OCI-LY7 (cell line): ENCODE measurements around the gene ARSD.

ENCODE experiments used
- EZH2phosphoT487 ChIP-seq: fragments of 200-600 bp; sonication (generic); IDR thresholded peaks from 2 replicates; pipeline ENCODE4 v1.6.1; 2018; ENCODE audit warnings: low read depth, borderline replicate concordance, mild to moderate bottlenecking, mixed run types, antibody characterized with exemption, low read length, moderate library complexity, mixed read lengths
- TF ChIP-seq, protein P1 (sequence below): fragments of 200-600 bp; sonication (generic); conservative IDR thresholded peaks from 2 replicates; pipeline ENCODE4 v1.5.1; 2014; ENCODE audit warnings: mild to moderate bottlenecking, antibody characterized with exemption, low read length, moderate library complexity, mixed read lengths

DNA sequence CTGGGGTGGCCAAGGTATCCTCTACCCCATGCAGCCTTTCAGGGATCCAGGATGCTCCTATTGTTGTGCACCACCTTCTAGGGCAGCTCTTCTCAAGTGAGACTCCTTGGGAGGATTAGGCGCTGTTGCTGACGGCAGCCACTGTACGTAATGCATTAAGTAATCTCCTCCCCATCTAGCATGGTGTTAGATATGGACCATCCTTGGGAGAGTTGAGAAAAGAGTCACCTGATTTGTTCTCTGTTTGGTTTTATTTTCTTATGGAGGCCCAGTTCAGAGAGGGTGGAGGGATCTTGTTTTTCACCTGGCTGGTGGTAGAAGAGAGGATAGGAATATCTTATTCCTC is 54.0 kb downstream of the ARSD start:
- TF ChIP-seq, protein P1, sequence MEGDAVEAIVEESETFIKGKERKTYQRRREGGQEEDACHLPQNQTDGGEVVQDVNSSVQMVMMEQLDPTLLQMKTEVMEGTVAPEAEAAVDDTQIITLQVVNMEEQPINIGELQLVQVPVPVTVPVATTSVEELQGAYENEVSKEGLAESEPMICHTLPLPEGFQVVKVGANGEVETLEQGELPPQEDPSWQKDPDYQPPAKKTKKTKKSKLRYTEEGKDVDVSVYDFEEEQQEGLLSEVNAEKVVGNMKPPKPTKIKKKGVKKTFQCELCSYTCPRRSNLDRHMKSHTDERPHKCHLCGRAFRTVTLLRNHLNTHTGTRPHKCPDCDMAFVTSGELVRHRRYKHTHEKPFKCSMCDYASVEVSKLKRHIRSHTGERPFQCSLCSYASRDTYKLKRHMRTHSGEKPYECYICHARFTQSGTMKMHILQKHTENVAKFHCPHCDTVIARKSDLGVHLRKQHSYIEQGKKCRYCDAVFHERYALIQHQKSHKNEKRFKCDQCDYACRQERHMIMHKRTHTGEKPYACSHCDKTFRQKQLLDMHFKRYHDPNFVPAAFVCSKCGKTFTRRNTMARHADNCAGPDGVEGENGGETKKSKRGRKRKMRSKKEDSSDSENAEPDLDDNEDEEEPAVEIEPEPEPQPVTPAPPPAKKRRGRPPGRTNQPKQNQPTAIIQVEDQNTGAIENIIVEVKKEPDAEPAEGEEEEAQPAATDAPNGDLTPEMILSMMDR, result no peak
- no peak for TF ChIP-seq EZH2phosphoT487
